Kidney (tissue), 14 donors: Measurements from ENCODE around the gene CAMK1G. TPM values are rescaled to one million over a fixed set of nuclear protein-coding genes. Genes with fewer than 3 reads are reported as not detected.

ENCODE experiments used
- DNase-seq, 5 donors: peaks; one replicate each; pipeline ENCODE4 v3.0.0-alpha.2; 2013 to 2020
- FAIRE-seq: peaks from 2 replicates; lab custom pipeline; 2012; peaks lifted over from hg19 to GRCh38; lab: Jason Lieb, UNC
- H3K27ac ChIP-seq, 2 donors: one replicate each; pipeline ENCODE4 v1.7.0; 2013; ENCODE audit warnings: low read depth in 2 of 2, low read length in 2 of 2, inconsistent platforms in 1 of 2
- H3K27me3 ChIP-seq: one replicate; pipeline ENCODE4 v1.7.1; 2013; ENCODE audit warnings: low read length, inconsistent platforms; ENCODE audit not compliant: control insufficient read depth, insufficient read depth
- H3K36me3 ChIP-seq, 3 donors: one replicate each; pipeline versions ENCODE4 v1.7.0 to v1.7.1; 2013; ENCODE audit warnings: low read length in 3 of 3, control low read depth in 1 of 3, inconsistent platforms in 1 of 3; ENCODE audit not compliant: insufficient read depth in 3 of 3, control insufficient read depth in 2 of 3
- H3K4me1 ChIP-seq, 3 donors: one replicate each; pipeline versions ENCODE4 v1.7.0 to v1.7.1; 2013; ENCODE audit warnings: low read length in 3 of 3, inconsistent platforms in 1 of 3, low read depth in 1 of 3; ENCODE audit not compliant: control insufficient read depth in 2 of 3, insufficient read depth in 2 of 3
- H3K4me3 ChIP-seq, 3 donors: one replicate each; pipeline versions ENCODE4 v1.7.0 to v1.8.1; 2013; ENCODE audit warnings: low read length in 3 of 3, control low read depth in 1 of 3, inconsistent platforms in 1 of 3
- H3K9ac ChIP-seq, 3 donors: one replicate each; pipeline versions ENCODE4 v1.7.0 to v1.7.1; 2013; ENCODE audit warnings: low read length in 3 of 3, control low read depth in 1 of 3, inconsistent platforms in 1 of 3
- H3K9me3 ChIP-seq, 3 donors: one replicate each; pipeline versions ENCODE4 v1.7.0 to v1.7.1; 2013; ENCODE audit warnings: low read length in 3 of 3, control low read depth in 1 of 3, inconsistent platforms in 1 of 3; ENCODE audit not compliant: control insufficient read depth in 2 of 3, insufficient read depth in 1 of 3
- CTCF ChIP-seq: IDR thresholded peaks from 3 replicates; pipeline ENCODE4 v1.5.1; 2012; ENCODE audit warnings: mild to moderate bottlenecking, moderate library complexity, borderline replicate concordance; ENCODE audit not compliant: insufficient read depth; ENCODE audit errors: extremely low read depth
- intact Hi-C: fragments of 100-400 bp; cut with DNase I; formaldehyde crosslinking; loops from one replicate; pipeline ENCODE4 v1.11.1; 2022
- polyA plus RNA-seq: library from polyadenylated mRNA; stranded (reverse); fragments of 350-450 nt; fragmentation: Illumina TruSeq; extraction: RNeasy Lipid Tissue Mini Kit (QIAGEN cat#74804); gene quantifications from one replicate; pipeline ENCODE4 v1.2.3, GENCODE V29; 2014; ENCODE audit warnings: low read depth, low replicate concordance; ENCODE audit not compliant: insufficient read depth
- total RNA-seq: library from RNA; stranded (reverse); fragmentation: NEBNext Ultra II Directional; extraction: Animal tissue kit (Norgen Biotek cat#: 25700); gene quantifications from one replicate; pipeline ENCODE4 v1.2.1, GENCODE V29; 2021
- donor health status: control.
- donor health status: control.
- donor health status: control.
- donor health status: control.
- donor health status: control.
- donor health status: DM: yes; HTN: yes; CAD: no.
- donor health status: Normal renal cell carcinoma (clear cell type).

The CAMK1G gene
- total and polyA plus RNA-seq, 2 donors from 2014 or later = 1.4 to 5.5 TPM

- Histone ChIP-seq H3K9ac (no peak overlapping the region), H3K4me1 (no peaks in the 10 kb centered on the region), H3K27me3 (no peaks in the 10 kb centered on the region), H3K4me3 (no peak overlapping the region), H3K36me3 (no peaks in the 10 kb centered on the region), H3K27ac (no peak overlapping the region), H3K9me3 (no peaks in the 10 kb centered on the region)
- no peak for FAIRE-seq
- TF ChIP-seq CTCF = no peak
- intact Hi-C loops = no loop called here
- DNase-seq = no peak
Observed at GRCh38 chr1:209547626-209548025, 35.9 kb upstream of the CAMK1G start.

GRCh38 chr1:209549443-209550205, 33.9 kb upstream of the CAMK1G start:
- Histone ChIP-seq H3K27ac (no peak overlapping the region), H3K9me3 (no peaks in the 10 kb centered on the region), H3K4me1 (no peaks in the 10 kb centered on the region), H3K36me3 (no peaks in the 10 kb centered on the region), H3K27me3 (no peaks in the 10 kb centered on the region), H3K9ac (no peak overlapping the region), H3K4me3 (no peak overlapping the region)
- FAIRE-seq (no peak), DNase-seq (peak in 2 of 5 donors; percentile 43 to 47)
- intact Hi-C loops = no loop called here
- TF ChIP-seq CTCF = no peak

- TF ChIP-seq CTCF = no peak
- H3K36me3 ChIP-seq = no peaks in the 10 kb centered on the region
- DNase-seq = no peak
- no peaks in the 10 kb centered on the region for H3K4me1 ChIP-seq
- H3K27me3 ChIP-seq = no peaks in the 10 kb centered on the region
- no peak overlapping the region for H3K27ac ChIP-seq
- H3K9me3 ChIP-seq = no peaks in the 10 kb centered on the region
- H3K9ac ChIP-seq = no peak overlapping the region
- FAIRE-seq = no peak
- intact Hi-C loops = no loop called here
- H3K4me3 ChIP-seq = no peak overlapping the region
Observed at GRCh38 chr1:209550519-209550918, 33.0 kb upstream of the CAMK1G start.
